ENCODE measurements around the gene SAG. TPM values are rescaled to one million over a fixed set of nuclear protein-coding genes. Genes with fewer than 3 reads are reported as not detected.

SAG gene
- total and polyA plus RNA-seq, 9 of the 15 experiments (the other 6 are each of a cell fraction or from before 2014, with no cell fraction given): 0.04 to 0.64 (median 0.31) TPM; not detected in 5

DNA sequence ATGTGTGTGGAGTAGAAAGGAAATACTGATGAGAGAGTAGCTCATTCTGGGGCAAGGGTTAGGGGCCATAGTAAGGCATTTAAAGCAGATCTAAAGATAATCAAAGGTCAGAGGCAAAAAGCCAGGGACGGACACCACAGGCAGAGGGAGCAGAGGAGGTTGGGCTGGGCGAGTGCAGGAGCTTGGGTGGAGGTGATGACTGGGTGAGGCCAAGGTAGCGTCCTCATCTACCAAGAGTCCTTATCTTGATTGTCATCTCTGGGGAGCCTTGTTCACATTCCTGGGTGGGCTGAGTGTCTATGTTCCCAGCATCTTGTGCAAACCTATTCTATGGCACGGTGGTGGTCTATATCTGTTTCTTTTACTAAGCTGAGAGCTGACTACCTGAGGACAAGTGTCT, 26.1 kb upstream of the SAG start (continued):
- TF ChIP-seq FOXP4 (CRISPR knock-in tag; IDR thresholded peaks at IDR 0.05; ENCODE audit: borderline replicate concordance) (no peak), RFX7 (CRISPR knock-in tag; IDR thresholded peaks at IDR 0.05) (no peak), ETV1 (tag; conservative IDR thresholded peaks at IDR 0.05; ENCODE audit: low read depth) (no peak), HNRNPH1 (optimal IDR thresholded peaks at IDR 0.05; ENCODE audit: low read depth, low read length) (no peak), SNIP1 (IDR thresholded peaks at IDR 0.05; ENCODE audit: low read depth) (no peak)

DNA sequence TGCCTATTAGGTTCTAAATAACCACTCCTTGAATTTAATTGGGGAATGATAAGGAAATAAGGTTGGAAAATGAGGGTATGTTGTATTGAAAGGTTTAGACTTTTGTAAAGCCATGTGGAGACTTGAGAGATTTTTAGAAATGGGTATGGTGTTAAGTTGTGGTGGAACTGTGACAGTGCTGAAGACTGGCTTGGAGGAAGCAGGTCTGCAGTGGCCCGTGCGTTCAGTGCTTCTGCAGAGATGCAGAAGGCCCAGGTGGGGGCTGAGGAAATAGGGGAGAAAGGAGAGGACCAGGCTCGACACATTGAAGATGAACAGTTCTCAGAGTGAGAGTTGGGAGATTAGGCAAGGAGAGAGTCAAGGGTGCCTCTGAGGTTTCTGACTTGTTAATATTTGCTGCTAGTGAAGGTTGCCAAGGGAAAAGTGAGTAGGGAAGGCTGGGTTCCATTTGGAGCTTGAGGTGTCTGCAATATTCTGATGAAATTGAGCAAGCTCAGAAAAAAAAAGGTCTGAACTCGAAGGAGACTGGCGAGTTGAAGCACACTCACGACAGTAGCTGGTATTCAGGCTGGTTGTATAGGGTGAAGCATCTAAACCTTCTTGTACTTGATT, 25.5 kb upstream of the SAG start:
- CTCF ChIA-PET (ENCODE audit: low intra/inter-chr PET ratio): no interaction called here
- FAIRE-seq (no peak), ATAC-seq (no peak)

More for the DNA sequence above, 25.5 kb upstream of the SAG start:
- Histone ChIP-seq H3K9me3 (replicated peaks; ENCODE audit: control insufficient read depth, insufficient read depth, low read depth, low read length) (no peaks in the 10 kb centered on the region), H3K27me3 (ENCODE audit: control insufficient read depth in 2 of 2, insufficient read depth in 2 of 2, low read length in 2 of 2) (no peaks in the 10 kb centered on the region), H3K9me1 (ENCODE audit: control insufficient read depth, insufficient read depth, low read length) (no peaks in the 10 kb centered on the region), H3K4me1 (replicated peaks in 1 of 2; ENCODE audit: control insufficient read depth in 2 of 2, insufficient read depth in 2 of 2, low read length in 2 of 2) (no peaks in the 10 kb centered on the region), H3K9ac (ENCODE audit: insufficient read depth in 1 of 2, low read depth in 2 of 2, low read length in 2 of 2) (no peak overlapping the region), H2AFZ (ENCODE audit: low read depth, low read length) (no peak overlapping the region), H3K36me3 (ENCODE audit: control insufficient read depth, insufficient read depth, low read length) (peaks cover 82% of the 10 kb centered on the region), H3K4me3 (no peak overlapping the region), H3K4me2 (ENCODE audit: insufficient read depth, low read length) (no peak overlapping the region), H3K79me2 (ENCODE audit: control insufficient read depth, insufficient read depth, low read length) (no peaks in the 10 kb centered on the region), H3K27ac (ENCODE audit: extremely low read depth, low read depth, low read length) (no peak overlapping the region), H4K20me1 (replicated peaks; ENCODE audit: control insufficient read depth, insufficient read depth, low read length) (no peaks in the 10 kb centered on the region; the same call in 1 of the 2 replicates)
- intact Hi-C loops (cut with micrococcal nuclease) (no loop called here), in situ Hi-C loops (cut with MboI) (no loop called here)
- TF ChIP-seq RBBP5 (IDR thresholded peaks at IDR 0.05; ENCODE audit: borderline replicate concordance, insufficient read depth, low read length, poor library complexity, severe bottlenecking): no peak
- TF ChIP-seq, protein P1, sequence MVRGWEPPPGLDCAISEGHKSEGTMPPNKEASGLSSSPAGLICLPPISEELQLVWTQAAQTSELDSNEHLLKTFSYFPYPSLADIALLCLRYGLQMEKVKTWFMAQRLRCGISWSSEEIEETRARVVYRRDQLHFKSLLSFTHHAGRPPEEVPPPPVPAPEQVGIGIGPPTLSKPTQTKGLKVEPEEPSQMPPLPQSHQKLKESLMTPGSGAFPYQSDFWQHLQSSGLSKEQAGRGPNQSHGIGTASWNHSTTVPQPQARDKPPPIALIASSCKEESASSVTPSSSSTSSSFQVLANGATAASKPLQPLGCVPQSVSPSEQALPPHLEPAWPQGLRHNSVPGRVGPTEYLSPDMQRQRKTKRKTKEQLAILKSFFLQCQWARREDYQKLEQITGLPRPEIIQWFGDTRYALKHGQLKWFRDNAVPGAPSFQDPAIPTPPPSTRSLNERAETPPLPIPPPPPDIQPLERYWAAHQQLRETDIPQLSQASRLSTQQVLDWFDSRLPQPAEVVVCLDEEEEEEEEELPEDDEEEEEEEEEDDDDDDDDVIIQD (CRISPR knock-in tag; IDR thresholded peaks at IDR 0.05): no peak
- DNase-seq (ENCODE audit: extremely low read depth in 1 of 4, low spot score in 3 of 4): no peak
- POLR2A ChIA-PET: no interaction called here
- no TSS peak for BruUV-seq (replicated peaks)
- 97% methylated on average over 6 of the region's 6 CpGs for WGBS (ENCODE audit: insufficient coverage, low coverage, missing lambda C conversion rate)
